ENCODE results near the gene FLVCR2. TPM values are rescaled to one million over a fixed set of nuclear protein-coding genes. Genes with fewer than 3 reads are reported as not detected.

Gene FLVCR2, protein sequence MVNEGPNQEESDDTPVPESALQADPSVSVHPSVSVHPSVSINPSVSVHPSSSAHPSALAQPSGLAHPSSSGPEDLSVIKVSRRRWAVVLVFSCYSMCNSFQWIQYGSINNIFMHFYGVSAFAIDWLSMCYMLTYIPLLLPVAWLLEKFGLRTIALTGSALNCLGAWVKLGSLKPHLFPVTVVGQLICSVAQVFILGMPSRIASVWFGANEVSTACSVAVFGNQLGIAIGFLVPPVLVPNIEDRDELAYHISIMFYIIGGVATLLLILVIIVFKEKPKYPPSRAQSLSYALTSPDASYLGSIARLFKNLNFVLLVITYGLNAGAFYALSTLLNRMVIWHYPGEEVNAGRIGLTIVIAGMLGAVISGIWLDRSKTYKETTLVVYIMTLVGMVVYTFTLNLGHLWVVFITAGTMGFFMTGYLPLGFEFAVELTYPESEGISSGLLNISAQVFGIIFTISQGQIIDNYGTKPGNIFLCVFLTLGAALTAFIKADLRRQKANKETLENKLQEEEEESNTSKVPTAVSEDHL
- 0.64 and 0.70 TPM in 2 replicates for polyA plus RNA-seq (2011; rRNA removed)
- polyA minus RNA-seq (2011; rRNA and poly(A)+ RNA removed) = 0.31 and 0.62 TPM in 2 replicates

GRCh38 chr14:75578102-75578785, at the start of gene FLVCR2:
TSS of gene FLVCR2 (plus strand) at chr14:75578620. CDS start at chr14:75578973, 353 bp downstream.
- POLR2A ChIA-PET = no interaction called here
- 0 out of 2 replicates have a peak, but pooled peaks cover 2% of the 10 kb centered on the region for H3K27me3 ChIP-seq (ENCODE audit: control insufficient read depth, insufficient read depth, low read length)
- peak within 1 kb of the TSS; percentile 49 for H3K4me3 ChIP-seq (ENCODE audit: low read depth, low read length)
- DNase-seq (ENCODE audit: low read depth) = no peak
- H3K36me3 ChIP-seq (ENCODE audit: control insufficient read depth, insufficient read depth, low read length) = no peaks in the 10 kb centered on the region
- no peak for TF ChIP-seq CTCF (IDR thresholded peaks at IDR 0.05; ENCODE audit: insufficient read depth, low read depth, low read length)
- CTCF ChIA-PET = interaction anchor here (0.6 to 13.3 kb wide), 22 partner anchors 9 to 809 kb away, joined by 3 to 480 read pairs (median 4); partner anchors contain the start of genes ERG28 and TTLL5

GRCh38 chr14:75531256-75531655, 47.2 kb upstream of the FLVCR2 start:
- H3K27me3 ChIP-seq (ENCODE audit: control insufficient read depth, insufficient read depth, low read length) = no peaks in the 10 kb centered on the region; the same call in 1 of the 2 replicates
- ChIA-PET POLR2A (no interaction called here), CTCF (interaction anchor here (0.8 to 1.0 kb wide), 2 partner anchors 8 to 47 kb away, joined by 3 read pairs; partner anchors contain the start of gene FLVCR2)
- no peak for DNase-seq (ENCODE audit: low read depth)
- no peak for TF ChIP-seq CTCF (IDR thresholded peaks at IDR 0.05; ENCODE audit: insufficient read depth, low read depth, low read length)
- H3K4me3 ChIP-seq (ENCODE audit: low read depth, low read length) = no peak overlapping the region
- no peaks in the 10 kb centered on the region for H3K36me3 ChIP-seq (ENCODE audit: control insufficient read depth, insufficient read depth, low read length)

- Histone ChIP-seq H3K27me3 (ENCODE audit: control insufficient read depth, insufficient read depth, low read length) (no peaks in the 10 kb centered on the region; the same call in 1 of the 2 replicates), H3K4me3 (ENCODE audit: low read depth, low read length) (no peak overlapping the region), H3K36me3 (ENCODE audit: control insufficient read depth, insufficient read depth, low read length) (no peaks in the 10 kb centered on the region)
- ChIA-PET CTCF (interaction anchor here (0.8 to 1.0 kb wide), 2 partner anchors 9 to 46 kb away, joined by 3 read pairs; partner anchors contain the start of gene FLVCR2), POLR2A (no interaction called here)
- TF ChIP-seq CTCF (IDR thresholded peaks at IDR 0.05; ENCODE audit: insufficient read depth, low read depth, low read length) = no peak
- no peak for DNase-seq (ENCODE audit: low read depth)
Measured at GRCh38 chr14:75531660-75532317, 46.6 kb upstream of the FLVCR2 start.

- TF ChIP-seq CTCF (IDR thresholded peaks at IDR 0.05; ENCODE audit: insufficient read depth, low read depth, low read length) = no peak
- Histone ChIP-seq H3K4me3 (ENCODE audit: low read depth, low read length) (no peak overlapping the region), H3K36me3 (ENCODE audit: control insufficient read depth, insufficient read depth, low read length) (no peaks in the 10 kb centered on the region), H3K27me3 (ENCODE audit: control insufficient read depth, insufficient read depth, low read length) (no peaks in the 10 kb centered on the region)
- CTCF ChIA-PET = interaction anchor here (0.7 kb wide), 1 partner anchor 9 kb away, joined by 3 read pairs; no protein-coding TSS in a partner anchor
- POLR2A ChIA-PET = no interaction called here
- DNase-seq (ENCODE audit: low read depth) = no peak
Measured at GRCh38 chr14:75533791-75534555, 44.4 kb upstream of the FLVCR2 start.
